Nephron (organoid): Measurements from ENCODE around the gene ZFP42.

ENCODE experiments used
- H3K27ac Mint-ChIP-seq, 3 experiments: 2 replicates each; pipeline ENCODE4 v1.8.0; 2020; ENCODE audit warnings: mixed read lengths in 3 of 3, mild to moderate bottlenecking in 2 of 3, moderate library complexity in 1 of 3
- H3K27me3 Mint-ChIP-seq: 2 replicates; pipeline ENCODE4 v1.8.0; 2021; ENCODE audit warnings: low read depth, mild to moderate bottlenecking, moderate library complexity, mixed read lengths
- H3K36me3 Mint-ChIP-seq: 2 replicates; pipeline ENCODE4 v1.8.0; 2020; ENCODE audit warnings: low read depth, mixed read lengths
- H3K4me1 Mint-ChIP-seq: 2 replicates; pipeline ENCODE4 v1.8.0; 2020; ENCODE audit warnings: mixed read lengths
- H3K4me3 Mint-ChIP-seq, 3 experiments: 2 replicates each; pipeline ENCODE4 v1.8.0; 2020; ENCODE audit warnings: mild to moderate bottlenecking in 3 of 3, mixed read lengths in 3 of 3, moderate library complexity in 2 of 3
- H3K9me3 Mint-ChIP-seq: 2 replicates; pipeline ENCODE4 v1.8.0; 2020; ENCODE audit warnings: mixed read lengths
- TF ChIP-seq, protein P1 (sequence below), 3 experiments: fragments of 200-600 bp; sonication (generic); IDR thresholded peaks; one replicate each; pipeline ENCODE4 v1.5.0; 2021; ENCODE audit warnings: antibody characterized with exemption in 3 of 3; ENCODE audit not compliant: unreplicated experiment in 3 of 3

Gene ZFP42

DNA sequence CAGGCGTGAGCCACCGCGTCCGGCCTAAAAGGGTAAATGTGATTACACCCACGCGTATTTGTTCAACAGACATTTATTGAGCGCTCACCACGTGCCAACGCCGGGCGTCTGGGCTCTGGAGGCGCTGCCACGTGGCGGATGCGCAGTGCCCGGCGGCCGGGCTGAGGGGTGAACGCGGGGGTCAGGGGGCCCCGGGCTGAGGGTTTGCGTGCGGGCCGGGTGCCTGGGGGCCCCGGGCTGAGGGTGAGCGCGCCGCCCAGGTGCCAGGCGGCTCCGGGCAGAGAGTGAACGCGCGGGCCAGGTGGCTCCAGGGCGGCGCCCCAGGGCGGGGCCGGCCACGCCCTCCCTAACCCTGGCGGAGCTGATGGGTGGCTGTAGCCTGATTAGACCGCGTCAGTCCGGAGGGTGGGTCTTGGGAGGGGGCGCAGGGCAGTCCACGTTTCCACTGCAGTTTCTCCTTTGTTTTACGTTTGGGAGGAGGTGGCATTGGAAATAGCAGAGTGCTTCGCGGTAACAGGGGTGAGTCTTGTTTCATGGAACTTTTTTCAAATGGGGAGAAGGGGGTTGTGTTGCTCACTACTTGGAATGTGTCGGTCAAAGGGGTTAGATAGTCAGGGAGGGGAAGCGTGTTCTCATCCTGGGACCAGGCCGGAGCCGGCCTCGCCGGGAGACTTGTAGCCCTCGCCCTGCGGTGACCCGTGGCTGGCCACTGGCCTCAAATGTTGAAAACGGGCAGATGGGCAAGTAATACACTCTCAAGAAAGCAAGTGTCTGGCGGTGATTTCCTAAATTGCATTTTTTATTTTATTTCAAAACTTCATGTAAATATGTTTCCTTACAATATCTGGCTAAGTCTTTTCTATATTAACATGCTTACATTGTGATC lies at the start of gene ZFP42:
Gene ZFP42 (plus strand): TSS at position 450 of the 886 bp plus-strand sequence. CDS start 7,037 bp downstream, outside the sequence.
- H3K36me3 Mint-ChIP-seq: peaks cover 7% of the 10 kb centered on the region
- TF ChIP-seq, protein P1, sequence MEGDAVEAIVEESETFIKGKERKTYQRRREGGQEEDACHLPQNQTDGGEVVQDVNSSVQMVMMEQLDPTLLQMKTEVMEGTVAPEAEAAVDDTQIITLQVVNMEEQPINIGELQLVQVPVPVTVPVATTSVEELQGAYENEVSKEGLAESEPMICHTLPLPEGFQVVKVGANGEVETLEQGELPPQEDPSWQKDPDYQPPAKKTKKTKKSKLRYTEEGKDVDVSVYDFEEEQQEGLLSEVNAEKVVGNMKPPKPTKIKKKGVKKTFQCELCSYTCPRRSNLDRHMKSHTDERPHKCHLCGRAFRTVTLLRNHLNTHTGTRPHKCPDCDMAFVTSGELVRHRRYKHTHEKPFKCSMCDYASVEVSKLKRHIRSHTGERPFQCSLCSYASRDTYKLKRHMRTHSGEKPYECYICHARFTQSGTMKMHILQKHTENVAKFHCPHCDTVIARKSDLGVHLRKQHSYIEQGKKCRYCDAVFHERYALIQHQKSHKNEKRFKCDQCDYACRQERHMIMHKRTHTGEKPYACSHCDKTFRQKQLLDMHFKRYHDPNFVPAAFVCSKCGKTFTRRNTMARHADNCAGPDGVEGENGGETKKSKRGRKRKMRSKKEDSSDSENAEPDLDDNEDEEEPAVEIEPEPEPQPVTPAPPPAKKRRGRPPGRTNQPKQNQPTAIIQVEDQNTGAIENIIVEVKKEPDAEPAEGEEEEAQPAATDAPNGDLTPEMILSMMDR (IDR thresholded peaks at IDR 0.05; ENCODE audit: unreplicated experiment in 3 of 3): no peak
- peaks cover 25% of the 10 kb centered on the region for H3K9me3 Mint-ChIP-seq
- no peak within 1 kb of the TSS for H3K27ac Mint-ChIP-seq
- peaks cover 39% of the 10 kb centered on the region for H3K27me3 Mint-ChIP-seq
- peak within 1 kb of the TSS; percentile 69 to 77 (median 69) for H3K4me3 Mint-ChIP-seq
- no peaks in the 10 kb centered on the region for H3K4me1 Mint-ChIP-seq

DNA sequence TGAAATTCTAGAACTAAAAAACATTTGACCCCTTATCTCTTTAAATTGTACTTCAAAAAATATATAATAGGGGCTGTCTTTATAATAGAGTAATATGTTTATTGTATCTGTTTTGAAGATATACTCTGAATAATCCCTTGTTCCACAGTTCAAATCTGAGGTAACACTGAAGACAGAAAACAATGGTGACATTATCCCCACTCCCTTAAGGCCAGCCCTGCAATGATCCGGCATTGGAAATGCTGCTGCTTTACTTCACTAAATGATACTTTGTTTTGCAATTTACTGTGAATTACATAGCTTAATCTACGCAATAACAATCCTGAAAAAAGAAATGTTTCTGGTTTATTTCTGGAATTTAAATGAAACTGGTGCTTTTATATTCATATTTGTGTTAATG lies 34.4 kb upstream of the ZFP42 start:
- Mint-ChIP-seq H3K4me3 (no peak overlapping the region), H3K4me1 (peaks cover 4% of the 10 kb centered on the region), H3K27ac (no peak overlapping the region), H3K36me3 (no peaks in the 10 kb centered on the region), H3K27me3 (no peaks in the 10 kb centered on the region), H3K9me3 (peaks cover 3% of the 10 kb centered on the region)
- TF ChIP-seq, protein P1 (IDR thresholded peaks at IDR 0.05; ENCODE audit: unreplicated experiment in 3 of 3): no peak

DNA sequence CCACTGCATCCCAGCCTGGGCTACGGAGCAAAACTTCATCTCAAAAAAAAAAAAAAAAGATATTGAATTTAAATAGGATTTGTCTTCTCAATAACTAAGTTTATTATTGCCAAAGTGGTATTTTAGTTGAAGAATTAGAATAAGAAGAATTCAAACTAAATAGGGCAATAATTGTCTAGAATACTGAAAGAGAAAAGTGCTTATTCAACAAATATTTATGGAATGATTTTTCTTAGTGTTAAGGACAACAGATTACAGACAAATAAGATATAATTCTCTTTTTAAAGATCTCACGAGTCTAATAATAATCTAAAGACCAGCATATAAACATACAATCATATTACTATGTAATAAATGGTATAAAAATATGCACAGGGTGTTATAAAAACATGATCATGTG lies 33.6 kb upstream of the ZFP42 start:
- H3K27me3 Mint-ChIP-seq: no peaks in the 10 kb centered on the region
- H3K9me3 Mint-ChIP-seq: no peaks in the 10 kb centered on the region
- peaks cover 4% of the 10 kb centered on the region for H3K4me1 Mint-ChIP-seq
- no peaks in the 10 kb centered on the region for H3K36me3 Mint-ChIP-seq
- no peak overlapping the region for H3K4me3 Mint-ChIP-seq
- TF ChIP-seq, protein P1 (IDR thresholded peaks at IDR 0.05; ENCODE audit: unreplicated experiment in 3 of 3): no peak
- H3K27ac Mint-ChIP-seq: no peak overlapping the region

DNA sequence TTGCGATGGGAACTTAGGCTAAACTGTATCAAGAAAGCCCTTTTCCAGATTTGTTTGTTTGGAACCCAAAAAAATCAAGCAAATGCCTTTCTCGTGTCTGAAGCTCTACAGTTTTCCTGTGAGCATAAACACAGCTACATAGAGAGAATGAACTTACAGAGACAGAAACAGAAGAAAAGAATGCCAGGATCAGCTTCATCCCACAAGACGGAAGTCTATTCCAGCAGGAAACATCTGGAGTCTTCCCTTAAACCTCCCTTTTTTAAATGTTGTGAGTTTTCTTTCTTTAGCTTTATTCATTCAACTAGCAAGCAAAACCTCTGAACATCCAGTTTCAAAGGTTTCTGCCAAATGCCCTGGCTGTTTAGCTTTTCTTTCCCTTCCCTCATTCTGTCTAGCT lies 32.6 kb upstream of the ZFP42 start:
- H3K27ac Mint-ChIP-seq: peak overlapping the region; percentile 30 to 70 (median 58)
- H3K27me3 Mint-ChIP-seq: no peaks in the 10 kb centered on the region
- TF ChIP-seq, protein P1 (IDR thresholded peaks at IDR 0.05; ENCODE audit: unreplicated experiment in 3 of 3): no peak
- no peaks in the 10 kb centered on the region for H3K36me3 Mint-ChIP-seq
- no peaks in the 10 kb centered on the region for H3K9me3 Mint-ChIP-seq
- no peak overlapping the region for H3K4me3 Mint-ChIP-seq
- peaks cover 4% of the 10 kb centered on the region for H3K4me1 Mint-ChIP-seq

DNA sequence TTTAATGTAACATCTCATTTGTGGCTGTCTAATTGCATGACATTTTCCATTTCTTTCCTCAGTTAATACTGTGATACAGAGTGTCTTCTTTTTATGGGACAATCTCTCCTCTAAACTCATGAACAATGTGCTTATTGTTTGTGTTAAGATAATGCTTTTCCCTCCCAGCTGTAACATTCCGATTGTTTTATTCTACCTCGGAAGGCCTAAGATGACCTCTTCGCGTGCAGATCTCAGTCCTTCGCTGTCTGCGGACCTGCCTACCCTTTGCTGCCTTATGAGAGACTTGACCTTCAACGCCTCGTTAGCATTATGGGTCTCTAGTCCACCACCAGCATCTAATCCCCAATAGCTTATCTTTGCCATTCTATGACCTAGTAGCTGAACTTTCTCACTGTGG lies 29.8 kb upstream of the ZFP42 start:
- H3K27me3 Mint-ChIP-seq: no peaks in the 10 kb centered on the region
- no peaks in the 10 kb centered on the region for H3K36me3 Mint-ChIP-seq
- TF ChIP-seq, protein P1 (IDR thresholded peaks at IDR 0.05; ENCODE audit: unreplicated experiment in 3 of 3): no peak
- H3K27ac Mint-ChIP-seq: no peak overlapping the region
- H3K4me3 Mint-ChIP-seq: no peak overlapping the region
- peaks cover 4% of the 10 kb centered on the region for H3K4me1 Mint-ChIP-seq
- no peaks in the 10 kb centered on the region for H3K9me3 Mint-ChIP-seq

DNA sequence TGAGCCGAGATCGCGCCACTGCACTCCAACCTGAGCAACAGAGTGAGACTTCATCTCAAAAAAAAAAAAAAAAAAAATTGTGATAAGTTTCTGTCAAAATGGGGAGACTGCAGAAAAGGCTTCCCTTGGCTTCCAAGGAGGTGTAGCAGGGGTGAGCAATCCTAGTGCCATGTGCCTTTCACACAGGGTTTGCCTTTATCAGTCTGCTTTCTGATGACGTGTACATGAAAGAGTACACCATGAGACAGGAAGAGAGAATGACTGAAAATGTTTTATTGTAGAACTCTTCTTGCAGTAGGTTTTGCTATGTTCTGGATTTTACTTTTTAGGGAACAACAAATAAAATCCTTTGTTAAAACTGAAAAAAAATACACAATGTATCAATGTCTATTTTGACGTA lies 23.4 kb upstream of the ZFP42 start:
- Mint-ChIP-seq H3K27me3 (peaks cover 4% of the 10 kb centered on the region), H3K36me3 (no peaks in the 10 kb centered on the region), H3K9me3 (no peaks in the 10 kb centered on the region), H3K4me3 (no peak overlapping the region), H3K27ac (no peak overlapping the region), H3K4me1 (no peaks in the 10 kb centered on the region)
- TF ChIP-seq, protein P1 (IDR thresholded peaks at IDR 0.05; ENCODE audit: unreplicated experiment in 3 of 3): no peak
